Endothelial cell of umbilical vein (primary cell): ENCODE measurements around the gene ASIC4. TPM values are rescaled to one million over a fixed set of nuclear protein-coding genes. Genes with fewer than 3 reads are reported as not detected.

Experiments
- BruUV-seq: library from RNA; stranded (reverse); fragments of 400-500 nt; replicated peaks from 2 replicates; lab custom pipeline; 2021; lab: Mats Ljungman, UMichigan
- CTCF ChIA-PET: fragments of 300-600, 350-600 bp; sonication (Branson Sonifier 250); formaldehyde crosslinking; loops from one replicate; lab custom pipeline; 2021; ENCODE audit warnings: antibody characterized with exemption, inconsistent platforms; lab: Charles Lee
- POLR2A ChIA-PET: fragments of 300-600, 350-600 bp; sonication (Branson Sonifier 250); formaldehyde crosslinking; loops from one replicate; lab custom pipeline; 2021; ENCODE audit warnings: antibody characterized with exemption, inconsistent platforms; lab: Charles Lee
- DNase-seq: peaks from one replicate; pipeline ENCODE4 v3.0.0-alpha.2; 2011; ENCODE audit warnings: low read depth, low spot score
- FAIRE-seq: peaks from 2 replicates; lab custom pipeline; 2011; peaks lifted over from hg19 to GRCh38; lab: Jason Lieb, UNC
- H2AFZ ChIP-seq: 2 replicates; pipeline ENCODE4 v1.6.0; 2012; ENCODE audit warnings: low read depth, low read length, control low read depth, inconsistent platforms
- H3K27ac ChIP-seq: 2 replicates; pipeline ENCODE4 v1.5.1; 2011; ENCODE audit warnings: low read depth, mild to moderate bottlenecking, control low read depth, low read length, moderate library complexity; ENCODE audit not compliant: insufficient read depth
- H3K27me3 ChIP-seq, 2 experiments: 2 replicates each; pipeline versions ENCODE4 v1.6.0 to v1.6.1; 2011; ENCODE audit warnings: low read length in 2 of 2, mixed read lengths in 1 of 2; ENCODE audit not compliant: control insufficient read depth in 2 of 2, insufficient read depth in 2 of 2
- H3K36me3 ChIP-seq, 2 experiments: 2 replicates in 1 of 2; 3 replicates in 1 of 2; pipeline ENCODE4 v1.5.1; 2011; ENCODE audit warnings: low read length in 2 of 2, mild to moderate bottlenecking in 1 of 2, moderate library complexity in 1 of 2; ENCODE audit not compliant: control insufficient read depth in 2 of 2, insufficient read depth in 2 of 2; ENCODE audit errors: extremely low read depth in 1 of 2
- H3K4me1 ChIP-seq: 3 replicates; pipeline ENCODE4 v1.5.1; 2011; ENCODE audit warnings: mild to moderate bottlenecking, low read length; ENCODE audit not compliant: control insufficient read depth, insufficient read depth; ENCODE audit errors: extremely low read depth
- H3K4me2 ChIP-seq: 2 replicates; pipeline ENCODE4 v1.6.1; 2011; ENCODE audit warnings: low read length, control low read depth, mixed read lengths; ENCODE audit not compliant: insufficient read depth
- H3K4me3 ChIP-seq, 3 experiments: fragments of 200-600 bp in 1 of 3; sonication (generic), shearing (Covaris generic) in 1 of 3; replicated peaks in 1 of 3; 2 replicates each; pipeline ENCODE4 v1.5.1; 2011 to 2016; ENCODE audit warnings: control low read depth in 3 of 3, low read length in 3 of 3, mild to moderate bottlenecking in 2 of 3, inconsistent platforms in 1 of 3, low read depth in 1 of 3, moderate library complexity in 1 of 3; ENCODE audit not compliant: insufficient read depth in 1 of 3
- H3K79me2 ChIP-seq: 2 replicates; pipeline ENCODE4 v1.6.0; 2012; ENCODE audit warnings: low read length, inconsistent platforms; ENCODE audit not compliant: control insufficient read depth, insufficient read depth
- H3K9ac ChIP-seq: replicated peaks from 2 replicates; pipeline ENCODE3; 2011; ENCODE audit warnings: low read length, control low read depth; ENCODE audit not compliant: insufficient read depth; ENCODE audit errors: extremely low read depth
- H3K9me1 ChIP-seq: replicated peaks from 3 replicates; pipeline ENCODE4 v1.6.0; 2011; ENCODE audit warnings: mild to moderate bottlenecking, low read length; ENCODE audit not compliant: control insufficient read depth, insufficient read depth; ENCODE audit errors: extremely low read depth
- H3K9me3 ChIP-seq: replicated peaks from 2 replicates; pipeline ENCODE4 v1.5.1; 2012; ENCODE audit warnings: low read length, inconsistent platforms; ENCODE audit not compliant: control insufficient read depth, insufficient read depth
- H4K20me1 ChIP-seq: replicated peaks from 2 replicates; pipeline ENCODE3; 2011; ENCODE audit warnings: mild to moderate bottlenecking, low read length; ENCODE audit not compliant: control insufficient read depth, insufficient read depth; ENCODE audit errors: extremely low read depth
- CTCF ChIP-seq, 2 donors: IDR thresholded peaks; 1 replicate in 1 of 2; 2 replicates in 1 of 2; pipeline ENCODE4 v1.5.1; 2011; ENCODE audit warnings: low read length in 2 of 2, mild to moderate bottlenecking in 2 of 2, moderate library complexity in 2 of 2, control low read depth in 1 of 2, inconsistent platforms in 1 of 2, low read depth in 1 of 2; ENCODE audit not compliant: insufficient read depth in 1 of 2; ENCODE audit errors: extremely low read depth in 1 of 2
- EZH2 ChIP-seq: IDR thresholded peaks from 2 replicates; pipeline ENCODE4 v1.6.1; 2012; ENCODE audit warnings: borderline replicate concordance, low read depth, mild to moderate bottlenecking, moderate library complexity, low read length, inconsistent platforms; ENCODE audit not compliant: severe bottlenecking
- FOS ChIP-seq: IDR thresholded peaks from 2 replicates; pipeline ENCODE4 v1.6.1; 2011; ENCODE audit warnings: mild to moderate bottlenecking, low read length, moderate library complexity, borderline replicate concordance; ENCODE audit not compliant: insufficient read depth
- GATA2 ChIP-seq: IDR thresholded peaks from 2 replicates; pipeline ENCODE4 v1.7.0; 2011; ENCODE audit warnings: low read depth, mild to moderate bottlenecking, moderate library complexity, mixed read lengths, low read length; ENCODE audit not compliant: insufficient read length, insufficient read depth
- JUN ChIP-seq: IDR thresholded peaks from 2 replicates; pipeline ENCODE4 v1.6.1; 2011; ENCODE audit warnings: borderline replicate concordance, low read depth; ENCODE audit not compliant: insufficient read length, insufficient read depth
- MYC ChIP-seq: IDR thresholded peaks from one replicate; pipeline ENCODE4 v1.6.1; 2011; ENCODE audit warnings: mild to moderate bottlenecking, low read depth, low read length
- POLR2A ChIP-seq: IDR thresholded peaks from 2 replicates; pipeline ENCODE4 v1.6.1; 2012; ENCODE audit warnings: low read depth, mild to moderate bottlenecking, control low read depth, low read length
- POLR2AphosphoS5 ChIP-seq: IDR thresholded peaks from 2 replicates; pipeline ENCODE4 v1.6.1; 2012; ENCODE audit warnings: low read depth, mild to moderate bottlenecking, control low read depth, low read length, moderate library complexity; ENCODE audit not compliant: insufficient read depth
- dilution Hi-C: fragments of 300-500 bp; cut with MboI; formaldehyde crosslinking; loops from one replicate; pipeline ENCODE4 v1.15.0; 2019; ENCODE audit warnings: low sequenced_read_pairs; ENCODE audit not compliant: extremely low pct_ligation_motif_present
- intact Hi-C: fragments of 100-400 bp; cut with micrococcal nuclease; formaldehyde crosslinking; loops from one replicate; pipeline ENCODE4 v1.10.0; 2022
- polyA plus RNA-seq, 4 experiments: library from polyadenylated mRNA; depleted of rRNA in 3 of 4; stranded (reverse) in 3 of 4; unstranded in 1 of 4; fragments of >200 nt; gene quantifications; 2 replicates each; pipeline versions ENCODE4 v1.2.1 to v1.2.3, GENCODE V29; 2011 to 2012; ENCODE audit warnings: missing spikeins in 1 of 4
- total RNA-seq: library from RNA; stranded (reverse); gene quantifications from 2 replicates; pipeline ENCODE4 v1.2.3, GENCODE V29; 2021
- TF ChIP-seq, protein P1 (sequence below): IDR thresholded peaks from 2 replicates; pipeline ENCODE4 v1.6.1; 2011; ENCODE audit not compliant: insufficient read depth, insufficient read length

ASIC4 gene
- total and polyA plus RNA-seq, 2 donors (not counting 3 experiments of a cell fraction or from before 2014, with no cell fraction given), result not detected

DNA sequence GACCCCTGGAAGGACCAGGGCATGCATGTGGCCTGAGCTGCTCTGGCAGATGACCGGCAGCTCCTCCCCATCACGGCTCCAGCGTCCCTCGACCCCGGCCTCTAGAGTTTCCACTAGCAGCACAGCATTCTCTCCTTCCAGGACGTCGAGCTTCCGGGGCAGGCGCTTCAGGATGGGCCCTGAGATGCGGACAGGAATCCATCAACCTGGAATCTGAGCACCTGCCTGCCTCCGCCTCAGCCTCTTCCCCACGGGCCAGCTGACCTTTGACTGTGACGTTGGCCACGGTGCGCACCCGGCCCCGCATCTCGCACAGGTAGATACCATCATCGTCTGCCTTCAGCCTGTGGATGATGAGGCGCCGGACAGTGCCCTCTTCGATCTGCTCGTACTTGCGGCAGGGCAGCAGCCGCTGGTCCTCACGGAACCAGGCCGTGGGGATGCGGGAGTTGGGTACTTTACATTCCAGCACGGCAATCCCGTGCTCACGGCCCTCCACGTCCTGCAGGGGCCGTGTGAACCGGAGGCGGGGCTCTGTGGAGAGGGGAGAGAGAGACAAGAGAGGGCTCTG lies 53.6 kb downstream of the ASIC4 start:
- Histone ChIP-seq H3K9me1 (no peaks in the 10 kb centered on the region), H3K4me2 (no peak overlapping the region), H2AFZ (no peak overlapping the region), H3K79me2 (no peaks in the 10 kb centered on the region), H4K20me1 (no peaks in the 10 kb centered on the region), H3K27me3 (peaks cover 4 to 22% of the 10 kb centered on the region in 2 experiments), H3K4me3 (no peak overlapping the region), H3K27ac (no peak overlapping the region), H3K36me3 (no peaks in the 10 kb centered on the region), H3K9me3 (no peaks in the 10 kb centered on the region), H3K9ac (no peak overlapping the region), H3K4me1 (no peaks in the 10 kb centered on the region)
- intact Hi-C loops, result no loop called here
- TF ChIP-seq FOS (no peak), POLR2A (no peak), MYC (no peak), JUN (no peak), POLR2AphosphoS5 (no peak), GATA2 (no peak), EZH2 (no peak), CTCF (IDR thresholded peaks at IDR 0.05; ENCODE audit: extremely low read depth in 1 of 2, insufficient read depth in 1 of 2, low read depth in 1 of 2, low read length in 2 of 2) (no peak)
- TF ChIP-seq, protein P1, sequence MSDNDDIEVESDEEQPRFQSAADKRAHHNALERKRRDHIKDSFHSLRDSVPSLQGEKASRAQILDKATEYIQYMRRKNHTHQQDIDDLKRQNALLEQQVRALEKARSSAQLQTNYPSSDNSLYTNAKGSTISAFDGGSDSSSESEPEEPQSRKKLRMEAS, result no peak
- ChIA-PET POLR2A (no interaction called here), CTCF (no interaction called here)
- dilution Hi-C loops, result no loop called here
- DNase-seq, result no peak
- FAIRE-seq, result no peak
- BruUV-seq, result no TSS peak
